HG02678 (cell line): Measurements from ENCODE around the gene ASB5.
"Not testable (repeated sequence)": the region's sequence is repeated elsewhere in the genome, so short reads cannot be mapped to it uniquely, and the experiment has no call there.

ENCODE experiments used
- ATAC-seq: cut with Tn5 transposase; IDR thresholded peaks from one replicate; pipeline ENCODE4 v1.9.1; 2021; ENCODE audit warnings: mild to moderate bottlenecking, moderate library complexity; ENCODE audit not compliant: unreplicated experiment

Gene ASB5, protein sequence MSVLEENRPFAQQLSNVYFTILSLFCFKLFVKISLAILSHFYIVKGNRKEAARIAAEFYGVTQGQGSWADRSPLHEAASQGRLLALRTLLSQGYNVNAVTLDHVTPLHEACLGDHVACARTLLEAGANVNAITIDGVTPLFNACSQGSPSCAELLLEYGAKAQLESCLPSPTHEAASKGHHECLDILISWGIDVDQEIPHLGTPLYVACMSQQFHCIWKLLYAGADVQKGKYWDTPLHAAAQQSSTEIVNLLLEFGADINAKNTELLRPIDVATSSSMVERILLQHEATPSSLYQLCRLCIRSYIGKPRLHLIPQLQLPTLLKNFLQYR

DNA sequence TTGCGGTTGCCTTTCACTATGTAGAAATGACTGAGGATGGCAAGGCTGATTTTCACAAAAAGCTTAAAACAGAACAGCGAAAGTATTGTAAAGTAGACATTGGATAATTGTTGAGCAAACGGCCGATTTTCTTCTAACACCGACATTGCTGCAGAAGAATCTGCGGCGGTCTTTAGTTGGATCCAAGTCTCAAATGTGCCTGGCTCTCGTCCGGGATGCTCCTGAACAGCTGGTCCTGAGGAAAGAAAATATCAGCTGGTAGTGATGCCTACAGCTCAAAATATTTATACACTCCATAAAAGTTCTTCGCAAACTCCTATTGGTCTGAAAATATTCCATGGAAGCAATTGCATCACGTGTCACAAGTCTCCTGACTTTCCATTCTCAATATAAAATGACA is at the start of gene ASB5:
ASB5 (minus strand) TSS at position 260 of the 400 bp plus-strand sequence; CDS start at position 146, 114 bp downstream.
- ATAC-seq: no peak

DNA sequence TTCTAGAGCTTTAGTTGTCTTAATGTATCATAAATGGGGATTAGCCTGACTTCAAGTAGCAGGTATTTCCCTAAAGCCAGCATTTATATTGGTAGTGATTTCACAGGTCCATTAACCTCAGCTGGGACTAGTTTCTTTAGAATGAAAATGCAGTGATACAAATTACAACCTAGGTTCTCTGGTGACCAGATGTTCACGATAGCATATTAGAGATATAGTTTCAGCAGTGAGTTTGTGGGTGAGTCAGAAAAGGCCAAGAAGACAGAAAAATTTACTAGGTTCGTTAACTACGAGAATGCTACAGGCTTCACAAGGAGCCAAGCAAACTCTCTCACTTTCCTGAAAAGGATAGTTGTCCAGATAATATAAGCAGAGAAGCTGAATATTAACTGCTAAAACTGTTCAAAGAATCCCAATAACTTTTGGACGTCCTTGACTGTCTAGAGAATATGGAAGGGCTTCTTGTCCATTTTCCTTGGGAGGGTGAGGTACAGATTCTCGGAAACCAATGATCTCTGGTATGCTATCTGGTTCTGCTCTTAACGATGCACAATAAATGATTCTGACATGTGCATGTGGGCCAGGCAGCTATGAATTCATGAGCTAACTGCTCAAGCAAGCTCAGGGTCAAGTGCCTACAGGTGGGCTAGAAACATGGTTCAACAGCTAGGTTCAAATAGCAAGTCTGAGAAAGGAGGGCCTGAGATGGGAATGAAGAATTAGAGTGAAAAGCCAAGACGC is 44.7 kb upstream of the ASB5 start:
- ATAC-seq: no peak

DNA sequence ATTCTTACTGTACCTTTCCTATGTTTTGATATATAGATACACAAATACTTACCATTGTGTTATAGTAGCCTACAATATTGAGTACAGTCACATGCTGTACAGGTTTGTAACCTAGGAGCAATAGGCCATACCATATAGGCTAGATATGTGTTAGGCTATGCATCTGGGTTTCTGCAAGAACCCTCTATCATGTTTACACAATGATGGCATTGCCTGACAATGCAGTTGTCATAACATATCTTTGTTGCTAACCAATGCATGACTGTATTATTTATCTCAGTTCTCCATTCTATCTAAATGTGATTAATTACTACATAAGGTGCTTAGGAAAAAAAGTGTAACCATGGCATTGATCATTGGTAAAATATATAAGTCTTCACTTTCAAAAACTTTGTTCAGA is 40.8 kb upstream of the ASB5 start:
- ATAC-seq: no peak

DNA sequence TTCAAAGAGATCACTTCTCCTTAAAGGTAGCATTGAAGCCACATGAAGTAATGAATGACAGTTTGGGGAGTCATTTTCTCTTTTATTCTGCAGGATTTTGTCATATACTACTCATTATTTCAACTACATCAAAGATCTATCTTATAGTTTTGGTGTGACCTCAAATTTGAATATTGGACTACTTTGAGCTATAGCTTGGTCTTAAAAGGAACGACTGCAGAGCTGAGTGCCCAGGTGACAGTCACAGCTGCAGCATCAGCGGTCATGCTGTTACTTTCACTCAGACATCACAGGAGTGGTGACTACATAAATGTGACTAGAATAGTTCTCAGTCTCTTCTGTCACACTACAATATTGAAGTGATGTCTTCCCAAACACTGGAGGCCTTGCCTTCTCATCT is 40.0 kb upstream of the ASB5 start:
- peak; percentile 99 for ATAC-seq

DNA sequence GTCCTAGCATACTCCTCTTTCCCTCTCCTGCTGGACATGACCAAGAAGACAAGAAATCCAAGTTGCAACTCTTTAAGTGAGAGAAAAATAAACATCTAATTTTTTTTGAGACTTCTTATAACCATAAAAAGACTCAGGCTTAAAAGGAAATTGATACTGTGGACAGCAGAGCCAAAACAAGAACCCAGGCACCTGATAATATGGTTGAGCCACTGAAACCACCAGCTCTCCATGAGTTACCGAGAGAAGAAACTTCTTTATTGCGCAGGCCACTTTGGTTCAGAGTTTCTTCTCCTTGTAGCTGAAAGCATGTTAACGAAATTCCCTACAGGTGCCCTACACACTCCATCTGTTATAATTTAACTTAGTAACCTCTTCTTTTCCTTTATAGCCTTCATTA is 39.4 kb upstream of the ASB5 start:
- peak; percentile 66 for ATAC-seq

DNA sequence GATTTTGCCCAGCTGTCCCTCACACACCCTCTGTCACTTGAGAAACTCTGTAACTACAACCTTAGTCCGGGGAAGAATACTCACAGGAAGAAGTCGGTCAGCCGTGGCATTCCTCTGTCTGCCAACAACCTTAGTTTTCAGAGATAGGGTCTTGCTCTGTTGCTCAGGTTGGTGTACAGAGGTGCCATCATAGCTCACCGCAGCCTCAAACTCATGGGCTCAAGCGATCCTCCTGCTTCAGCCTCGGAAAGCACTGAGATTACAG is 38.6 kb upstream of the ASB5 start:
- ATAC-seq: no peak

DNA sequence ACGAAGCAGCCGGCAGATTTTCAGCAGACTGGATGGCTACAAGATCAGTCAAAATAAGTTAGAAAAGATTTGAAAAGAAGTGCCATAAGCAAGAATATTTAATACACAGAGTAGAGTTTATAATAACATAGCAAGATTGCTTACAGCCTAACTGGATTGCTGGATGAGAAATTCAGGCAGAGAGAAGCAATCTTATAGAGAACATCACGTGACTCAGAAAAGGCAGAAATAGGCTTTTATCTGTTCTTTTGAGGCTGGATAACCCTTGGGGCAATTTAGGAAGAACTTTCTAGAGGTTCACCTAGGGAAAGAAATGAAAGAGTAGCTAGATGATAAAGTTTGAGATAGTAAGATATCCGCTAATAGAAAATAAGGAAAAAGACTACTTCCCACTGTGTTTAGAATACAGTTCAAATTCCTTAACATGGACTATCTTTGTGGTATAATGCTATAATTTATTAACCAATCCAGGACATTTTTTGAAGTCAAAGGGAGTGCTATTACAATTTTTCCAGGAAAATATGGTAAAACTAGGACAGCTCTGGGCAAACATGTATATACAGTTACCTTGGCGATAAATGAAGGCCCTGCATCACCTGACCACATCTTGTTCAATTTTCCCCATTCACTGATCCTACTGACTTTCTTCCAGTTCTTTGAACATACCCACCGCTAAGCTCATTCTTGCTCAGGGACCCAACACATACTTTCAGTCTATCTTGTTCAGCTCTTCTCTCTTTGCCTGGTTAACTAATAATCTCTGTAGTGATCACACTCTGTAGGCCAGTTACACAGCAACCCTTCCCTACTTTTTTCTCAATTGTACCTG is 38.0 kb upstream of the ASB5 start:
- ATAC-seq: no peak

DNA sequence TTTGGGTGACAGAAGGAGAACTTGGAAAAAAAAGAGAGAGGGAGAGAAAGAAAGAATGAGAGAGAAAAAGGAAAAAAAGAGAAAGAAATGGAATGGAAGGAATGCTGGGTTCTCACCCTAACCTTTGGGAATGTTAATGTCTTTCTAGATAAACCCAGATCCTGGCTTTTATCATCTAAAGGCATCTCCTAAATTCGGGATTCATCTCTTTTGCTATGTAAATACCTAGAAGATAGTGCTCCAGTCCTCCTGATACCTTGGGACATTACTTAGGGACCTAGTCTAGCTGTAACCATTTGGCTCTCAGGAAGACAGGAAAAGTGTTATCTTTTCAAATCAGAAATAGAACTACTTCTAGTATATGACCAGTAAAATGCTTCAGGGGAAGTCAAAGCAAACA is 34.9 kb upstream of the ASB5 start:
- ATAC-seq: no peak

DNA sequence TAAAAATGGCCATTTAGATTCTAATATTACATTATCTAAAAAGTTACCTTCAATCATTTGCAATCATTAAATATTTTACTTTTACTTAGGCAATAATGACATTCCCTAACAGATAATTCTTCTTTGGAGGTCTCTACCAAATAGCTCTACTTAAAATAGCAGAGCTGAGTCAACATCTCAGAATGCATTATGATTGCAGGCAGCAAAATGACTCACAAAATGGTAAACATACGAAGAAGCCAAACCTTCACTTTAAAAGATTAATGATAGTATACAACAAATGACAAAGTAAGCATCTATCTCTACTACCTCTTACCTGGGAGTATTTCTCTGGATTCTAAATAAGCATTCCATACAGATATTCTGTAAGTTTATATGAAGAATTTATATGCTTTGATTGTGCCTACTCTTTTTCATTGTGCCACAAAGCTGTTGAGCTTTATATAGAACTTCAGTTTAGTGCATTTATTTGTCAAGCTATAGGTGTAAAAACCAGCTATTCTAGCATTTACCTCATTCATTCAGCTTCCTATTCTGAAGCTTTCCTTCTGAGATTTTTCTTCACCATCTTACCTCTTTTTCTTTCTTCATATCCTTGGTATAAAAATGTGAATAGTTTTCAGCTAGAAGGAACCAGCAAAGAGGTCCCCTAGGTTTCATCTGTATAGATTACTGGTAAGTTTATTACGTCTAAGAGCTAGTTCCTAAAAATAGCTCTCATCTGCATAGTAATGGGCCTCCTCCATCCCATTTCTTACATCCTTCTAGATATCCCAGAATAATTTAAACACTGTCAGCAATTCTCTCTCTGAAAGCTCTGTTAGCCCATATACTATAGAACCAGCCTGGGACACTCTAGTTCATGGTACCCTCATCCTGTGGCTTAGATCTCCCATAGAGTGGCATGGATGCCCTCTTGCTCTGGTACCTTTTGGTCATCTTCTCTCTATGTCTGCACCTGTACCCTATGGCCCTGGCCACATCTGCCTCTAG is 33.6 kb upstream of the ASB5 start:
- no peak for ATAC-seq

DNA sequence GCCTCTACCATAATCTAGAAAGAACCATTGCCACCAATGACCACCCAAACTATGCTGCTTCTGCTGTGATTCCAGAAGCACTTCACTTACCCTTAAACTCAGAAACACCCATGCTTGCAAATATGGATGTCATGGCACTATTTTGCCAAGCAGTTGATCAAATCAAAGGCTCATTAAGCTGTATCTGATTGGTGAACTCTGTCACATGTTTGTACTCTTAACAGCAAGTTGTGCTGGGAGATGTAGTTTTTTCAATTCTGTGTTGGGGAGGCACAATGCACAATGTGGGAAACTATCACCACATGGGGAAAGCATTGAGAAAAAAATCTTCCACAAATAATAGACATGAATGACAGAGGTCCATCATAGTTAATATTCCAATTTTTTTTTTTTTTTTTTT is 31.5 kb upstream of the ASB5 start:
- no peak for ATAC-seq

DNA sequence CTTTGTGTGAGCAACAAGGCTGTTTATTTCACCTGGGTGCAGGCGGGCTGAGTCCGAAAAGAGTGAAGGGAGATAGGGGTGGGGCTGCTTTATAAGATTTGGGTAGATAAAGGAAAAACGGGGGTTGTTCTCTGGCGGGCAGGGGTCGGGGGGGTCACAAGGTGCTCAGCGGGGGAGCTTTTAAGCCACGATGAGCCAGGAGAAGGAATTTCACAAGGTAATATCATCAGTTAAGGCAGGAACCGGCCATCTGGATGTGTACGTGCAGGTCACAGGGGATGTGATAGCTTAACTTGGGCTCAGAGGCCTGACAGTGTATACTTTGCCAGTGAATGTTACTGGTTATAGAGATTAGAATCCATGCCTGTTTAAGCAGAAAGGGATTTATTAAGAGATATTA is 31.0 kb upstream of the ASB5 start:
- ATAC-seq: no peak

DNA sequence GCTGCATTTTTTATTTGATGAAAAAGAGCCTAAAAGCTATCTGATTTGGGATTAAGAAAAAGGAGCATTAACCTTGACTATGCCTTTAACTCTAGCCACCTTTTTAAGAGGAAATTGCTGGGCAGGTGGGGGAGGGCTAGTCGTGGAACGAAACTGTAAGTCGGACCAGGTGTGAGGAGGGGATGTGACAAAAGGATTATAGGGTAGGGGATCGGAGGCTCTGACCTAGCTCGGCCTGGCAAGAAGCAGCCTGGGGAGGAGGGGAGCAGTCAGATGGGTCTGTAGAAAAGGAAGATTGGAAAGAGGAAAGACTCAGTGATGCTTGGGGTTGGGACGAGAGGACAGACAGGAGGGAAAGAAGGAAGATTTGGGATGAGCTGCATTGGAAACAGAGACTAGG is 29.6 kb upstream of the ASB5 start:
- ATAC-seq: no peak

DNA sequence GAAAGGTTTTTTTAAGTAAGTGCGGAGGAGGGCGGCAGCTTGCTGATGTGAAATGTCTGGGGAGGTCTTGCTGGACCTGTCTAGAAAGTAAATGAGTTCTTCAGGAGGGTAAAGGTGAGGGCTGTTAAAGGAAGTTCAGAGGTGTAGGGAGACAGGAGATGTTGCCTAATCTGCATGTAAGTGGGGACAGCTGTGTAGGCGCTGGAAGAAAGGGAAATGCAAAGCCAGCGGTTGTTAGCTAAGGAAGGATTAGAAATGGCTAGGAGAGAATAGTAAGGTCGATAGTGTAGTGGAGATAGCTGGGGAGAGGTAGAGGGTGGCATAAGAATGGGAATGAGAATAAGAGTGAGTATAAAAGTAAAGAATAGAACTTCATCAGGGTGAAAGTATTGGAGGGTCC is 26.9 kb upstream of the ASB5 start:
- not testable (repeated sequence) for ATAC-seq

DNA sequence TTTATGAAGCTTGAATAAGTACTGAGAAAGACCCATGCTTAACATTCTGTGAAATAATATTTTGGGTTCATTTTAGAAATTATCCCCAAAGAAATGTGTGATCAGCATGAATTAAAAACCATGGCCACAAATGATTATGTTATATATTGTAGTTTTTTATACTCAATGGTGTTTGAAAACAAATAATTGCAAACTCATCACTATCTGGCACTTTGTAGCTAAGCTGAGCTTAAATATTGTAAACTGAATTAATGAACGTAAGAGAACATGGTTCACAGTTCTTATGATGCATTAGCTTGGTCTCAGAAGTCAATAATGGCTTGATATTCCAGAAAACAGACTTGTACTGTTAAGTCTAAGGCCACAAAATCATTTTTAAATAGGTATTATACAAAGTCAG is 24.6 kb upstream of the ASB5 start:
- ATAC-seq: no peak

DNA sequence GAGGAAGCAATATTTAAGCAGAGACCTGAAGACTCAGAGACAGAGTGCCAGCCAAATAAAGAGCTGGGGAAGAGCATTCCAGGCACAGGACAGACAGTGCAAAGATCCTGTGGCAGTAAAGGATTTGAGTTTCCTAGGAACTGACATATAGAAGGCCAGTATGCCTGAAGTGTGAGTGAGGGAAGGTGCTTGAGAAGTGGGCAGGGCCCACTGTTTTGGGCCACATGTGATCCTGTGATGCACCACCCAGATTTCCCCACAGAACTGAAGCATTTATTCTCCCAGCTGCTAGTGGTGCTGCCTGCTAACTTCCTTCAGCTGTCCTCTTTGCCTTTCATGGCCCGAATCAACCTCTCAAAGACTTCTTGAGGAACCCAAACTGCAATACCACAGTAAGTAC is 23.9 kb upstream of the ASB5 start:
- ATAC-seq: no peak

DNA sequence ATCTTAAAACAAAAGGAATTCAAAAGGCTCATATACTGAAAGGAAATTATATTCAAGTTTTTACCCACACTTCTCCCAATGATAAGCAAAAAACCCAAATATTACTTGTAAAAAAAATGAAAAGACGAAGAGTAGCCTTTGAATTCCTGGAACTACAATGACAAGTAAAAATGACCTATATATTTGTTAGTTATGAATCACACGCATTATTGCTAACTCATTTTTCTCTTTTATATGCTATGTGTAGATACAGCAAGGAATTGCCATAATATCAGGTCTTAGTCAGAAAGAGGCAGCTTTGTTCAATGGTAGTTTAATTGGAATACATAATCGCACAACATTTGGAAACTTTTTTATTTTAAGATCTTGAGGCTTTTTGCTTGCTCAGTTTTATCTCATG is 22.7 kb upstream of the ASB5 start:
- no peak for ATAC-seq

DNA sequence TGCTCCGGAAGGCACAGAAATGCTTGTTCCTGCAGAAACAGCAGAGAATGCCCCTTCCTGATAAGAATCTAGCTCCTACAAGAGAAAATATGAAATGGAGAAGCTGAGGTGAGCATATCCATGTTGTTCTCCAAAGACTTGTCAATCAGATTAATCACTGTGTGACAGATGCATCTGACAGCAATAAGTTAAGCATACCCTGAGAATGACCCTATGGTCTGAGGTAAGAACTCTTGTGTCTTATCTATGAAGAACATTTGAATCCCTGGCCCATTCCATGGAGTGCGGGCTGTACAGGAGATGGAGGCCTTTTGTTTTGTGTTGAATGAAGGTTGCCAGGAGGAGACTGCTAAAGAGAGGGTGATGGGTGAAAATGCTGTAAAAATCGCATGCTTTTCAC is 21.5 kb upstream of the ASB5 start:
- ATAC-seq: no peak

DNA sequence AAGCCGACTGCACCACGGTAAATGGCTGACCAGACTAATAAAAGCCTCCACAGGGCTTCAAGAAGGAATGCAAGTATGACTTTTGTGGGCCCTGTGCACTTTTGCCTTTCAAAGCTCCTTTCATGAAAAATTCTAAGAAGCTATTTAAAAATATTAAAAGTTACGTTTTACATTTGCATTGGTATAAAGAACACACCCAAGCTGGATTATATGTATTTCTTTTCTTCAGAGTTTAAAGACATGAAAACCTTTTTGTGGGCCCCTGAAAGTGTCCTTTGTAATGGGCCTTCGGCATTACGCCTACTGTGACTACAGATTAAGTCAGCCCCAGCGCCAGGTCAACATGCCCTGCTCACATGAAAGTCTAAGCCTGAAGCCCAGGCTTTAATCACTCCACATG is 20.5 kb upstream of the ASB5 start:
- no peak for ATAC-seq

DNA sequence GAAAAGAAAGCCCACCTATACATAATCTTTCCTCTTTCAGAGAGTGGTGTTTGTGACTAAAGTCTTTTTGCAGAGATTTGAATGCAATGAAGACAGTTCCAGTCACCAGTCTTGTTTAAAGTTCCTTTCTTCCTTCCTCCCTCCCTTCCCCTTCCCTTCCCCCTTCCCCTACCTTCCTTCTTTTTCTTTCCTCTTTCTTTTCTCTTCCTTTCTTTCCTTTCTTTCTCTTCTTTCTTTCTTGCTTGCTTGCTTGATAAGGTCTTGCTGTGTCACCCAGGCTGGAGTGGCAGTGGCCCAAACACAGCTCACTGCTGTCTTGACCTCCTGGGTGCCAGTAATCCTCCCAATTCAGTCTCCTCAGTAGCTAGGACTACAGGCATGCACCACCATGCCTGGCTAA is 19.0 kb upstream of the ASB5 start:
- ATAC-seq: no peak

DNA sequence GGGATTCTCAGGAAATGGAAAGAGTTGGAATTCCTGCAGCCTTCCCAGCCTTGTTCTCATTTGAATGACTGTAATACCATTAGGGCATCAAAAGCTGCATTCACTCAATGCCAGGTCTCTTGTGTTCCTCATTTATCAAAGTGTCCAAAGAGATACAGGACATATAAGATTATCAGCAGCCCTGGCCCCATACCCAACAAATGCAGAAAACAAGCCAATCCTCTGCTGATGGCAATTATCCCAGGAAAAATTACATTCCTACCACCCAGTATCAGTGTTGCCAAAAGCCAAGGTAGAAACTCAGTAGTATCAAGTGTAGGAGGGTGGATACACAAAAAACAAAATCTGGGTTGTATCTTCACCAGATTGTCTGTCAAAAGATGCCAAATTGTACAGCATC is 18.5 kb upstream of the ASB5 start:
- no peak for ATAC-seq

DNA sequence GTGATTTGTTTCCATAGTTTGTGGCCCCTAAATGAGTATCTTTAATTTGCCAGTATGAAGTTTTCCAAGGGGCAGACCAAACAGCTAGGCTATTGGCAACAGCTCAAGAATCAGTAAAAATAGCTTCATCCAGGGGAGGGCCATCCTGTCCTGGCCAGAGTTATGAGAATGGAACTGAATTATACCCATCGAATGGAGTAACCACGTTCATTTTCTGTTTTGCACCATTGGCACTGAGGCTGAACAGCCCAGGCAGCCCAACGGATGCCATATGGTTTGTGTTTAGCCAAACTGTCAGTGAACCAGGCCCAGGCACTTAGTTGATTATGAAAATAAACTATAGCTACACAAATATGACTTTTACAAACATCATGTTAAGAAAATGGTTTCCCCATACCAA is 17.7 kb upstream of the ASB5 start:
- ATAC-seq: no peak
